ENCODE data around the gene PTPRT. TPM values are rescaled to one million over a fixed set of nuclear protein-coding genes. Genes with fewer than 3 reads are reported as not detected.

PTPRT gene
- total RNA-seq, 1 donor from 2014 or later: 0.56 TPM

DNA sequence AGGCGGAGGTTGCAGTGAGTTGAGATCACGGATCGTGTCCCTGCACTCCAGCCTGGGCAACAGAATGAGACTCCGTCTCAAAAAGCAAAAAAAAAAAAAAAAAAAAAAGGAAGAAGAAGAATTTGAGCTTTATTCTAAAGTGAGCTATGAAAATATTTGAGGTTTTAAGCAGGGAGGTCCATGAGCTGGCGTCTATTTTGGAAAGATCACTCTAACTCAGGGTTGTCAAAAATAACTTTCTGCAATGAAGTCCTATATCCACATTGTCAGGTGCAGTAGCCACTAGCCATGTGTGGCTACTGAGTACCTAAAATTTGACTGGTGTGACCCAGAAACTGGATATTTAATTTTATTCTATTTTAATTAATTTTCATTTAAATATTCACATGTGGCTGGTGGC is 217.1 kb downstream of the PTPRT start:
- DNase-seq (ENCODE audit: low read depth, low spot score): no peak
- Mint-ChIP-seq H3K27me3 (ENCODE audit: low read depth) (peaks cover 26% of the 10 kb centered on the region), H3K9me3 (no peaks in the 10 kb centered on the region), H3K36me3 (ENCODE audit: low read depth) (no peaks in the 10 kb centered on the region), H3K4me3 (no peak overlapping the region), H3K27ac (ENCODE audit: unreplicated experiment) (no peak overlapping the region), H3K4me1 (no peaks in the 10 kb centered on the region)
- no peak for TF ChIP-seq CTCF (conservative IDR thresholded peaks at IDR 0.05)

DNA sequence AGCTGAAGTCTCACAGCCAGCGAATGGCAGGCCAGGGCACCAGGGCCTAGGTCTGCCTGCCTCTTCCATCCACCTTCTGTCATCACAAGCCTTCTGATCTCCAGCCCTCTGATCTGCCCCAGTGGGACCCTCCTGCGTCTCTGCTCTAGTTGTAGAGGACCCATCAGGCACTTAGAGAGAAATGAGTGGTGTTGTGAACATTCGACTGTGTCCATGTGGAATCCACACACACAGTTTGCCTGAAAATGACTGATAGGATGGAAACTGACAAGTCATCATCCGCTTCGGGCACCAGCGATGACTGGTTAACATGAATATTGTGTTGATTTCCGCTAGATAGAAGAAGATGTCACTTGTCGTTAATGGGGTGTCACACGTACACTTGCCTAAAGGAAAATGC is 221.0 kb downstream of the PTPRT start:
- Mint-ChIP-seq H3K4me1 (no peaks in the 10 kb centered on the region), H3K36me3 (ENCODE audit: low read depth) (no peaks in the 10 kb centered on the region), H3K4me3 (no peak overlapping the region), H3K9me3 (no peaks in the 10 kb centered on the region), H3K27me3 (ENCODE audit: low read depth) (peaks cover 17% of the 10 kb centered on the region), H3K27ac (ENCODE audit: unreplicated experiment) (no peak overlapping the region)
- no peak for TF ChIP-seq CTCF (conservative IDR thresholded peaks at IDR 0.05)
- DNase-seq (ENCODE audit: low read depth, low spot score): no peak

DNA sequence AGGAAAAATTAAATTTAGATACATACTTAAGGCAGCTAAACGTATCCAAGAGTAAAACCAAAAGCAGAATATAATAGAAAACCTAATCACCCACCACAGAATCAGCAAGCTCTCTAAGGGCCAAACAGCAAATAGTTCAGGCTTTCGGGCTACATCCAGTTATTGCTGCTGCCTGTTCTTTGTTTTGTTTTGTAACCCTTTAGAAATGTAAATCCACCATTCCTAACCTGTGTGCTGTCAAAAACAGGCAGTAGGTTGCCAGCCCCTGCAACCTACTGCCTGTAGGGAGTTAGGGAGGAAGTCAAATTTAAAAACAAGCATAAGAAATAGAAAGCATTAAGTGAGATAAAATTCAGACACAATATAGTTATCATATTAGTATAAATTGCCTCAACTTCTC is 225.9 kb downstream of the PTPRT start:
- TF ChIP-seq CTCF (conservative IDR thresholded peaks at IDR 0.05): no peak
- Mint-ChIP-seq H3K27ac (ENCODE audit: unreplicated experiment) (no peak overlapping the region), H3K4me3 (no peak overlapping the region), H3K27me3 (ENCODE audit: low read depth) (peaks cover 6% of the 10 kb centered on the region), H3K9me3 (no peaks in the 10 kb centered on the region), H3K36me3 (ENCODE audit: low read depth) (no peaks in the 10 kb centered on the region), H3K4me1 (no peaks in the 10 kb centered on the region)
- no peak for DNase-seq (ENCODE audit: low read depth, low spot score)

DNA sequence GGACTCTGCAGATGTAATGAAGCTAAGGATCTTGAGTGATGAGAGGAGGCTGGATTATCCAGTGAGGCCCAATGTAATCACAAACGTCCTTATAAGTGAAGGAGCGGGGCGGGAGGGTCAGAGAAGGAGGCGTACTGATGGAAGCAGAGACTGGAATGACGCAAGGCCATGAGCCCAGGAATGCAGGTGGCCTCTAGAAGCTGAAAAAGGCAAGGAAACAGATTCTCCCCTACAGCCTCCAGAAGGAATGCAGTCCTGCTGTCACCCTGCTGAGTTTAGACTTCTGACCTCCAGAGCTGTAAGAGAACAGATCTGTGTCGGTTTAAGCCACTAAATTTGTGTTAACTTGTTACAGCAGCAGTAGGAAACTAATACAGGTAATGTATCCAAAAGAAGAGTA is 227.9 kb downstream of the PTPRT start:
- H3K27ac Mint-ChIP-seq (ENCODE audit: unreplicated experiment): no peak overlapping the region
- H3K27me3 Mint-ChIP-seq (ENCODE audit: low read depth): peaks cover 13% of the 10 kb centered on the region
- no peak for TF ChIP-seq CTCF (conservative IDR thresholded peaks at IDR 0.05)
- no peaks in the 10 kb centered on the region for H3K36me3 Mint-ChIP-seq (ENCODE audit: low read depth)
- no peak for DNase-seq (ENCODE audit: low read depth, low spot score)
- H3K4me1 Mint-ChIP-seq: peaks cover 4% of the 10 kb centered on the region
- H3K4me3 Mint-ChIP-seq: no peak overlapping the region
- H3K9me3 Mint-ChIP-seq: no peaks in the 10 kb centered on the region

DNA sequence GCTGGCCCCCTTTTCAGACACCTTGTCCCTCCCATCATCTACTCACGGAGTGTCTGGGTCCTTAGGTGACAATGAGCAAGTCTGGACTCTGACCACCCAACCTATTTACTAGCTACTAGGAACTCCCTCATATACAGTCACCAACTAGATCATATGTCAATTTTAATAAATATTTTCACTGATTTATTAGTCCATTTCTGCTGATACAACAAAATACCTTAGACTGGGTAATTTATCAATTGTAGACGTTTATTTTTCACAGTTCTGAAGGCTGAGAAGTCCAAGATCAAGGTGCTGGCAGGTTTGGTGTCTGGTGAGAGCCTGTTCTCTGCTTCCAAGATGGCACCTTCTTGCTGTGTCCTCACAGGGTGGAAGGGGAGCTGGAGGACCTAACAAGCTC is 229.7 kb downstream of the PTPRT start:
- H3K27ac Mint-ChIP-seq (ENCODE audit: unreplicated experiment): no peak overlapping the region
- no peak overlapping the region for H3K4me3 Mint-ChIP-seq
- H3K36me3 Mint-ChIP-seq (ENCODE audit: low read depth): no peaks in the 10 kb centered on the region
- TF ChIP-seq CTCF (conservative IDR thresholded peaks at IDR 0.05): no peak
- H3K9me3 Mint-ChIP-seq: no peaks in the 10 kb centered on the region
- peaks cover 4% of the 10 kb centered on the region for H3K4me1 Mint-ChIP-seq
- peaks cover 22% of the 10 kb centered on the region for H3K27me3 Mint-ChIP-seq (ENCODE audit: low read depth)
- DNase-seq (ENCODE audit: low read depth, low spot score): no peak
